Right atrium auricular region (tissue), 2 donors: ENCODE data around the gene DPP10. TPM values are rescaled to one million over a fixed set of nuclear protein-coding genes. Genes with fewer than 3 reads are reported as not detected.

ENCODE experiments used
- DNase-seq: peaks from one replicate; pipeline ENCODE4 v3.0.0-alpha.2; 2019; ENCODE audit warnings: low spot score
- H3K27ac ChIP-seq, 2 donors: fragments of 200-600 bp; sonication (generic); 1 replicate in 1 of 2; 2 replicates in 1 of 2; pipeline ENCODE4 v1.5.1; 2016 to 2019
- H3K27me3 ChIP-seq, 2 donors: fragments of 200-600 bp; sonication (generic); one replicate each; pipeline versions ENCODE4 v1.5.1 to v1.6.0; 2017 to 2019
- H3K36me3 ChIP-seq: fragments of 200-600 bp; sonication (generic); one replicate; pipeline ENCODE4 v1.5.1; 2016
- H3K4me1 ChIP-seq, 2 donors: fragments of 200-600 bp; sonication (generic); one replicate each; pipeline versions ENCODE4 v1.5.1 to v1.6.0; 2017 to 2019
- H3K4me3 ChIP-seq, 2 donors: fragments of 200-600 bp; sonication (generic); 1 replicate in 1 of 2; 2 replicates in 1 of 2; pipeline ENCODE4 v1.5.1; 2017 to 2019; ENCODE audit warnings: mild to moderate bottlenecking in 1 of 2, moderate library complexity in 1 of 2
- H3K9me3 ChIP-seq, 2 donors: fragments of 200-600 bp; sonication (generic); one replicate each; pipeline ENCODE4 v1.5.1; 2019
- CTCF ChIP-seq, 2 donors: fragments of 200-600 bp; sonication (generic); IDR thresholded peaks; one replicate each; pipeline ENCODE4 v1.5.1; 2019; ENCODE audit warnings: antibody characterized with exemption in 2 of 2
- total RNA-seq, 2 donors: library from RNA; depleted of rRNA; stranded (reverse); fragments of >200 nt; gene quantifications; one replicate each; pipeline ENCODE4 v1.1.0, GENCODE V29; 2016

DPP10 gene
- total RNA-seq, 2 donors from 2014 or later = not detected

- Histone ChIP-seq H3K9me3 (no peaks in the 10 kb centered on the region), H3K27me3 (no peaks in the 10 kb centered on the region), H3K4me1 (no peaks in the 10 kb centered on the region), H3K4me3 (no peak overlapping the region), H3K36me3 (no peaks in the 10 kb centered on the region), H3K27ac (no peak overlapping the region)
- no peak for DNase-seq
- TF ChIP-seq CTCF (IDR thresholded peaks at IDR 0.05) = no peak
These were observed 1116.3 kb downstream of the DPP10 start for GRCh38 chr2:115558725-115559124.

- no peak for DNase-seq
- Histone ChIP-seq H3K27me3 (no peaks in the 10 kb centered on the region), H3K27ac (no peak overlapping the region), H3K9me3 (no peaks in the 10 kb centered on the region), H3K4me3 (no peak overlapping the region), H3K4me1 (no peaks in the 10 kb centered on the region), H3K36me3 (no peaks in the 10 kb centered on the region)
- no peak for TF ChIP-seq CTCF (IDR thresholded peaks at IDR 0.05)
These were observed 1118.2 kb downstream of the DPP10 start for GRCh38 chr2:115560666-115561065.

- H3K27me3 ChIP-seq = no peaks in the 10 kb centered on the region
- H3K4me3 ChIP-seq = no peak overlapping the region
- TF ChIP-seq CTCF (IDR thresholded peaks at IDR 0.05) = no peak
- H3K4me1 ChIP-seq = no peaks in the 10 kb centered on the region
- DNase-seq = no peak
- H3K9me3 ChIP-seq = no peaks in the 10 kb centered on the region
- H3K27ac ChIP-seq = no peak overlapping the region
- no peaks in the 10 kb centered on the region for H3K36me3 ChIP-seq
These were observed 1126.2 kb downstream of the DPP10 start for GRCh38 chr2:115568643-115569042.

- H3K27me3 ChIP-seq = no peaks in the 10 kb centered on the region
- no peaks in the 10 kb centered on the region for H3K36me3 ChIP-seq
- TF ChIP-seq CTCF (IDR thresholded peaks at IDR 0.05) = no peak
- H3K4me1 ChIP-seq = no peaks in the 10 kb centered on the region
- H3K27ac ChIP-seq = no peak overlapping the region
- no peak overlapping the region for H3K4me3 ChIP-seq
- DNase-seq = no peak
- no peaks in the 10 kb centered on the region for H3K9me3 ChIP-seq
These were observed 1127.1 kb downstream of the DPP10 start for GRCh38 chr2:115569547-115569946.

GRCh38 chr2:115572746-115573145, 1130.3 kb downstream of the DPP10 start:
- H3K4me3 ChIP-seq = no peak overlapping the region
- no peak for DNase-seq
- H3K27me3 ChIP-seq = no peaks in the 10 kb centered on the region
- H3K4me1 ChIP-seq = no peaks in the 10 kb centered on the region
- H3K36me3 ChIP-seq = no peaks in the 10 kb centered on the region
- no peak for TF ChIP-seq CTCF (IDR thresholded peaks at IDR 0.05)
- no peak overlapping the region for H3K27ac ChIP-seq
- no peaks in the 10 kb centered on the region for H3K9me3 ChIP-seq

GRCh38 chr2:115573756-115574155, 1131.3 kb downstream of the DPP10 start:
- Histone ChIP-seq H3K36me3 (no peaks in the 10 kb centered on the region), H3K27me3 (no peaks in the 10 kb centered on the region), H3K27ac (no peak overlapping the region), H3K4me3 (no peak overlapping the region), H3K9me3 (no peaks in the 10 kb centered on the region), H3K4me1 (no peaks in the 10 kb centered on the region)
- no peak for TF ChIP-seq CTCF (IDR thresholded peaks at IDR 0.05)
- no peak for DNase-seq
